GM11168 (cell line): ENCODE results near the gene NDST3.

Experiments used
- in situ Hi-C: fragments of 300-500 bp; cut with MboI; formaldehyde crosslinking; loops from one replicate; pipeline ENCODE4 v1.12.0; 2022; ENCODE audit warnings: low sequenced_read_pairs; ENCODE audit not compliant: unreplicated experiment

Gene NDST3

GRCh38 chr4:118171381-118171780, 137.1 kb downstream of the NDST3 start:
- in situ Hi-C loops: no loop called here

GRCh38 chr4:118173126-118173525, 138.8 kb downstream of the NDST3 start:
- in situ Hi-C loops: no loop called here

GRCh38 chr4:118173956-118174725, 139.9 kb downstream of the NDST3 start:
- in situ Hi-C loops: no loop called here

- in situ Hi-C loops: no loop called here
Measured at GRCh38 chr4:118175506-118175905, 141.2 kb downstream of the NDST3 start.

GRCh38 chr4:118177126-118177525, 142.8 kb downstream of the NDST3 start:
- in situ Hi-C loops: no loop called here

GRCh38 chr4:118180776-118181175, 146.5 kb downstream of the NDST3 start:
- in situ Hi-C loops: no loop called here

- in situ Hi-C loops: no loop called here
Measured at GRCh38 chr4:118190903-118191302, 156.6 kb downstream of the NDST3 start.

- in situ Hi-C loops: no loop called here
Measured at GRCh38 chr4:118193421-118193820, 159.1 kb downstream of the NDST3 start.

GRCh38 chr4:118206627-118207026, 172.3 kb downstream of the NDST3 start:
- in situ Hi-C loops: no loop called here

GRCh38 chr4:118213101-118213500, 178.8 kb downstream of the NDST3 start:
- in situ Hi-C loops: no loop called here

- in situ Hi-C loops: no loop called here
Measured at GRCh38 chr4:118215826-118216225, 181.5 kb downstream of the NDST3 start.

GRCh38 chr4:118221227-118221800, 187.0 kb downstream of the NDST3 start:
- in situ Hi-C loops: no loop called here

GRCh38 chr4:118224243-118224829, 190.1 kb downstream of the NDST3 start:
- in situ Hi-C loops: no loop called here

- in situ Hi-C loops: no loop called here
Measured at GRCh38 chr4:118225511-118225910, 191.2 kb downstream of the NDST3 start.

GRCh38 chr4:118226311-118227010, 192.2 kb downstream of the NDST3 start:
- in situ Hi-C loops: no loop called here

GRCh38 chr4:118235566-118236120, 201.4 kb downstream of the NDST3 start:
- in situ Hi-C loops: no loop called here

- in situ Hi-C loops: no loop called here
Measured at GRCh38 chr4:118237531-118237930, 203.2 kb downstream of the NDST3 start.

GRCh38 chr4:118249890-118250289, 215.6 kb downstream of the NDST3 start:
- in situ Hi-C loops: loop anchor here (25.0 kb wide), 1 partner anchor 163 kb away; no protein-coding TSS in a partner anchor

- in situ Hi-C loops: loop anchor here (25.0 kb wide), 1 partner anchor 167 kb away; no protein-coding TSS in a partner anchor
Measured at GRCh38 chr4:118254368-118254767, 220.1 kb downstream of the NDST3 start.

GRCh38 chr4:118259111-118259510, 224.8 kb downstream of the NDST3 start:
- in situ Hi-C loops: loop anchor here (25.0 kb wide), 1 partner anchor 172 kb away; no protein-coding TSS in a partner anchor
